HEK293 (cell line): ENCODE measurements around the gene IGF2R.

Source experiments
- KLF1 ChIP-seq: fragments of 450-650 bp; formaldehyde crosslinking; IDR thresholded peaks from 2 replicates; pipeline ENCODE4 v1.5.1; 2016; ENCODE audit warnings: missing biosample characterization, missing genetic modification characterization
- KLF16 ChIP-seq: fragments of 450-650 bp; formaldehyde crosslinking; IDR thresholded peaks from 2 replicates; pipeline ENCODE4 v1.5.1; 2017; ENCODE audit warnings: missing biosample characterization, missing genetic modification characterization
- KLF7 ChIP-seq: fragments of 450-650 bp; formaldehyde crosslinking; IDR thresholded peaks from 2 replicates; pipeline ENCODE4 v1.5.1; 2016; ENCODE audit warnings: missing biosample characterization, missing genetic modification characterization, borderline replicate concordance
- MEIS1 ChIP-seq: sonication (generic); formaldehyde crosslinking; IDR thresholded peaks from 2 replicates; pipeline ENCODE4 v1.8.1; 2022; ENCODE audit warnings: missing genetic modification reagents, mild to moderate bottlenecking, borderline replicate concordance
- SP2 ChIP-seq: fragments of 450-650 bp; formaldehyde crosslinking; IDR thresholded peaks from 2 replicates; pipeline ENCODE4 v1.5.1; 2016; ENCODE audit warnings: missing biosample characterization, missing genetic modification characterization
- SP7 ChIP-seq: fragments of 450-650 bp; formaldehyde crosslinking; IDR thresholded peaks from 2 replicates; pipeline ENCODE4 v1.5.1; 2016; ENCODE audit warnings: missing biosample characterization, missing genetic modification characterization
- ZBTB21 ChIP-seq: fragments of 450-650 bp; formaldehyde crosslinking; IDR thresholded peaks from 2 replicates; pipeline ENCODE4 v1.5.1; 2017; ENCODE audit warnings: missing biosample characterization, missing genetic modification characterization
- ZNF10 ChIP-seq: fragments of 450-650 bp; formaldehyde crosslinking; IDR thresholded peaks from 2 replicates; pipeline ENCODE4 v1.5.1; 2017; ENCODE audit warnings: missing biosample characterization, missing genetic modification characterization
- ZNF146 ChIP-seq: fragments of 450-650 bp; formaldehyde crosslinking; IDR thresholded peaks from 2 replicates; pipeline ENCODE4 v1.5.1; 2016; ENCODE audit warnings: missing biosample characterization, missing genetic modification characterization
- ZNF311 ChIP-seq: fragments of 450-650 bp; formaldehyde crosslinking; IDR thresholded peaks from 2 replicates; pipeline ENCODE4 v1.5.1; 2017; ENCODE audit warnings: missing biosample characterization, missing genetic modification characterization, borderline replicate concordance
- ZNF391 ChIP-seq: fragments of 450-650 bp; formaldehyde crosslinking; IDR thresholded peaks from 2 replicates; pipeline ENCODE4 v1.5.1; 2016; ENCODE audit warnings: low read depth, missing biosample characterization, missing genetic modification characterization, borderline replicate concordance
- ZNF404 ChIP-seq: fragments of 450-650 bp; formaldehyde crosslinking; IDR thresholded peaks from 2 replicates; pipeline ENCODE4 v1.5.1; 2017; ENCODE audit warnings: missing biosample characterization, missing genetic modification characterization
- TF ChIP-seq, protein P1 (sequence below): fragments of 450-650 bp; formaldehyde crosslinking; IDR thresholded peaks from 2 replicates; pipeline ENCODE4 v1.5.1; 2016; ENCODE audit warnings: missing biosample characterization, missing genetic modification characterization
- TF ChIP-seq, protein P2 (sequence below): fragments of 450-650 bp; formaldehyde crosslinking; conservative IDR thresholded peaks from 2 replicates; pipeline ENCODE4 v1.5.1; 2016; ENCODE audit warnings: low read depth, missing biosample characterization, missing genetic modification characterization

DNA sequence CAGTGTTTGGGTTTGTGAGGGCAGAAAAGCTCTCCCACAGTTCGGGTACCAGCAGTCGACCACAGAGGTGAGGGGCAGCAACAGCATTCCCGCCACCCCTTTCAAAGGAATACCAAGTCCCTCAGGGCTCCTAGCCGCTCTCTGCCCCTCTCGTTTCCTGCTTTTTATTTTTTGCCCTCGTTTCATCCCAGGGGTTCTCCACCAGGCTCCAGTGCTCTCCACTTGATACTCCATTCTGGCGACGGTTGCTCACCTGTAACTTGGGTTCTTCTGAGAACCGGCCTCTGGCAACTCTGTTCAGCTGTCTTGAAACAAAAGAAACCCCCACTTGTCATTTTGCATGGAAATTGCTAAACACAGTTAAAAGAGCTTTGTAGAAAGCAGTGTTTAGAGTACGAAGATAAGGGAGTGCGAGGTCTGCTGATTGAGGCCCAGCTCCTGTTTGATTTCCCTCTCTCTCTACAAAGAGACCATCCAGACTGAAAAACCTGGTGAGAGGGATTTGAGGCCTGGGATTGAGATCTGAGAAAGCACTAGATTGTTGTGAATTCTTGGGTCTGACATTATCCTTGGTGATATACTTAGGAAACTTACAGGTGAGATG lies 28.7 kb downstream of the IGF2R start:
- TF ChIP-seq ZBTB21 (tag by site-specific recombination) (no peak), SP2 (tag by site-specific recombination) (no peak), KLF7 (tag by site-specific recombination) (no peak), ZNF404 (no peak), SP7 (tag by site-specific recombination) (no peak), ZNF391 (tag by site-specific recombination) (no peak), ZNF311 (tag by site-specific recombination) (no peak), MEIS1 (CRISPR knock-in tag) (no peak), KLF16 (tag by site-specific recombination) (no peak), KLF1 (tag by site-specific recombination) (no peak), ZNF10 (tag by site-specific recombination) (no peak), ZNF146 (no peak)
- TF ChIP-seq, protein P1, sequence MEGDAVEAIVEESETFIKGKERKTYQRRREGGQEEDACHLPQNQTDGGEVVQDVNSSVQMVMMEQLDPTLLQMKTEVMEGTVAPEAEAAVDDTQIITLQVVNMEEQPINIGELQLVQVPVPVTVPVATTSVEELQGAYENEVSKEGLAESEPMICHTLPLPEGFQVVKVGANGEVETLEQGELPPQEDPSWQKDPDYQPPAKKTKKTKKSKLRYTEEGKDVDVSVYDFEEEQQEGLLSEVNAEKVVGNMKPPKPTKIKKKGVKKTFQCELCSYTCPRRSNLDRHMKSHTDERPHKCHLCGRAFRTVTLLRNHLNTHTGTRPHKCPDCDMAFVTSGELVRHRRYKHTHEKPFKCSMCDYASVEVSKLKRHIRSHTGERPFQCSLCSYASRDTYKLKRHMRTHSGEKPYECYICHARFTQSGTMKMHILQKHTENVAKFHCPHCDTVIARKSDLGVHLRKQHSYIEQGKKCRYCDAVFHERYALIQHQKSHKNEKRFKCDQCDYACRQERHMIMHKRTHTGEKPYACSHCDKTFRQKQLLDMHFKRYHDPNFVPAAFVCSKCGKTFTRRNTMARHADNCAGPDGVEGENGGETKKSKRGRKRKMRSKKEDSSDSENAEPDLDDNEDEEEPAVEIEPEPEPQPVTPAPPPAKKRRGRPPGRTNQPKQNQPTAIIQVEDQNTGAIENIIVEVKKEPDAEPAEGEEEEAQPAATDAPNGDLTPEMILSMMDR (tag by site-specific recombination) = no peak
- TF ChIP-seq, protein P2, sequence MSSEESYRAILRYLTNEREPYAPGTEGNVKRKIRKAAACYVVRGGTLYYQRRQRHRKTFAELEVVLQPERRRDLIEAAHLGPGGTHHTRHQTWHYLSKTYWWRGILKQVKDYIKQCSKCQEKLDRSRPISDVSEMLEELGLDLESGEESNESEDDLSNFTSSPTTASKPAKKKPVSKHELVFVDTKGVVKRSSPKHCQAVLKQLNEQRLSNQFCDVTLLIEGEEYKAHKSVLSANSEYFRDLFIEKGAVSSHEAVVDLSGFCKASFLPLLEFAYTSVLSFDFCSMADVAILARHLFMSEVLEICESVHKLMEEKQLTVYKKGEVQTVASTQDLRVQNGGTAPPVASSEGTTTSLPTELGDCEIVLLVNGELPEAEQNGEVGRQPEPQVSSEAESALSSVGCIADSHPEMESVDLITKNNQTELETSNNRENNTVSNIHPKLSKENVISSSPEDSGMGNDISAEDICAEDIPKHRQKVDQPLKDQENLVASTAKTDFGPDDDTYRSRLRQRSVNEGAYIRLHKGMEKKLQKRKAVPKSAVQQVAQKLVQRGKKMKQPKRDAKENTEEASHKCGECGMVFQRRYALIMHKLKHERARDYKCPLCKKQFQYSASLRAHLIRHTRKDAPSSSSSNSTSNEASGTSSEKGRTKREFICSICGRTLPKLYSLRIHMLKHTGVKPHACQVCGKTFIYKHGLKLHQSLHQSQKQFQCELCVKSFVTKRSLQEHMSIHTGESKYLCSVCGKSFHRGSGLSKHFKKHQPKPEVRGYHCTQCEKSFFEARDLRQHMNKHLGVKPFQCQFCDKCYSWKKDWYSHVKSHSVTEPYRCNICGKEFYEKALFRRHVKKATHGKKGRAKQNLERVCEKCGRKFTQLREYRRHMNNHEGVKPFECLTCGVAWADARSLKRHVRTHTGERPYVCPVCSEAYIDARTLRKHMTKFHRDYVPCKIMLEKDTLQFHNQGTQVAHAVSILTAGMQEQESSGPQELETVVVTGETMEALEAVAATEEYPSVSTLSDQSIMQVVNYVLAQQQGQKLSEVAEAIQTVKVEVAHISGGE (tag by site-specific recombination) = no peak
